PFSK-1 (cell line): Measurements from ENCODE around the gene ADGRG2.

Experiments
- FOXP2 ChIP-seq: optimal IDR thresholded peaks from 2 replicates; pipeline ENCODE3; 2011; ENCODE audit warnings: borderline replicate concordance, control low read depth, inconsistent platforms; ENCODE audit not compliant: insufficient read depth; ENCODE audit errors: extremely low read length, extremely low read depth
- POLR2AphosphoS5 ChIP-seq: IDR thresholded peaks from 2 replicates; pipeline ENCODE4 v1.6.1; 2012; ENCODE audit warnings: low read depth, mild to moderate bottlenecking, control low read depth, low read length, moderate library complexity
- REST ChIP-seq, 2 experiments: IDR thresholded peaks; 2 replicates each; pipeline versions ENCODE4 v1.6.1 to v1.8.0; 2011 to 2012; ENCODE audit warnings: low read depth in 2 of 2, low read length in 2 of 2, control low read depth in 1 of 2, inconsistent platforms in 1 of 2, mild to moderate bottlenecking in 1 of 2, moderate library complexity in 1 of 2; ENCODE audit not compliant: insufficient read depth in 1 of 2
- TAF1 ChIP-seq: IDR thresholded peaks from 2 replicates; pipeline ENCODE4 v1.6.1; 2012; ENCODE audit warnings: low read length, control low read depth, borderline replicate concordance; ENCODE audit not compliant: insufficient read depth

DNA sequence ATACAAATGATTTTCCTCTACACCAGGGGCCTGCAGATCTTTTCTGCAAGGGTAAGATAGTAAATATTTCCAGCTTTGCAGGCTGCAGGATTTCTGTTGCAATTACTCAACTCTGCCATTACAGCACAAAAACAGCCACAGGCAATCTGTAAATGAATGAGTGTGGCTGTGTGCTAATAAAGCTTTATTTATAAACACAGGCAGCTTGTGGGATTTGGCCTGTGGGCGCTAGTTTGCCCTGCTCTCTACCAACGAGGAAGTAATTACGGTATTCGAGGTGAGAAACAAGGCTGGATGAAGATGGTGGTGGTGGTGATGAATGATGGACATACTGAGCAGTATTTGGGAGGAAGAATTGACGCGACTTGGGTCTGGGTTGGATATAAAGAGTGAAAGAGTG is 30.7 kb downstream of the ADGRG2 start:
- no peak for TF ChIP-seq FOXP2
- no peak for TF ChIP-seq POLR2AphosphoS5
- TF ChIP-seq TAF1: no peak
- no peak for TF ChIP-seq REST (IDR thresholded peaks at IDR 0.05; ENCODE audit: insufficient read depth in 1 of 2, low read depth in 2 of 2, low read length in 2 of 2)
